H9 (cell line): ENCODE data around the gene CARHSP1. TPM values are rescaled to one million over a fixed set of nuclear protein-coding genes. Genes with fewer than 3 reads are reported as not detected.
"Not testable (repeated sequence)": the region's sequence is repeated elsewhere in the genome, so short reads cannot be mapped to it uniquely, and the experiment has no call there.

Experiments used
- DNase-seq: peaks from one replicate; pipeline ENCODE4 v3.0.0-alpha.2; 2017
- H2AFZ ChIP-seq: one replicate; pipeline ENCODE4 v1.6.1; 2013; ENCODE audit warnings: mild to moderate bottlenecking, low read length, control low read depth, moderate library complexity
- H2AK5ac ChIP-seq: 2 replicates; pipeline ENCODE4 v1.6.1; 2013; ENCODE audit warnings: low read length, control low read depth, mixed read lengths; ENCODE audit not compliant: insufficient read length
- H2BK120ac ChIP-seq: one replicate; pipeline ENCODE4 v1.6.1; 2013; ENCODE audit warnings: low read depth, mild to moderate bottlenecking, low read length, control low read depth, inconsistent platforms; ENCODE audit not compliant: poor library complexity, severe bottlenecking
- H2BK12ac ChIP-seq: 2 replicates; pipeline ENCODE4 v1.6.1; 2013; ENCODE audit warnings: low read length, control low read depth, mixed read lengths, low read depth; ENCODE audit not compliant: insufficient read length
- H2BK15ac ChIP-seq: 2 replicates; pipeline ENCODE4 v1.6.1; 2013; ENCODE audit warnings: low read depth, low read length, control low read depth
- H2BK20ac ChIP-seq: one replicate; pipeline ENCODE4 v1.6.1; 2013; ENCODE audit warnings: low read depth, mild to moderate bottlenecking, low read length, control low read depth, inconsistent platforms; ENCODE audit not compliant: poor library complexity, severe bottlenecking
- H2BK5ac ChIP-seq: 2 replicates; pipeline ENCODE4 v1.6.1; 2013; ENCODE audit warnings: low read length, control low read depth, mixed read lengths; ENCODE audit not compliant: insufficient read length
- H3K14ac ChIP-seq: 2 replicates; pipeline ENCODE4 v1.6.1; 2013; ENCODE audit warnings: low read length, control low read depth; ENCODE audit not compliant: insufficient read depth
- H3K18ac ChIP-seq: 2 replicates; pipeline ENCODE4 v1.6.1; 2013; ENCODE audit warnings: low read depth, mild to moderate bottlenecking, mixed read lengths, low read length, control low read depth; ENCODE audit not compliant: insufficient read length
- H3K23ac ChIP-seq: 2 replicates; pipeline ENCODE4 v1.6.1; 2013; ENCODE audit warnings: low read length, control low read depth, mixed read lengths, low read depth; ENCODE audit not compliant: insufficient read length
- H3K23me2 ChIP-seq: 2 replicates; pipeline ENCODE4 v1.6.1; 2013; ENCODE audit warnings: low read depth, mild to moderate bottlenecking, mixed read lengths, low read length, control low read depth; ENCODE audit not compliant: insufficient read length, poor library complexity, severe bottlenecking
- H3K27ac ChIP-seq: 2 replicates; pipeline ENCODE4 v1.5.1; 2013; ENCODE audit warnings: low read length, control low read depth, mixed read lengths, low read depth; ENCODE audit not compliant: insufficient read length
- H3K27me3 ChIP-seq: 2 replicates; pipeline ENCODE4 v1.6.1; 2013; ENCODE audit warnings: low read length, control low read depth, inconsistent platforms; ENCODE audit not compliant: insufficient read depth
- H3K4ac ChIP-seq: 2 replicates; pipeline ENCODE4 v1.6.1; 2013; ENCODE audit warnings: low read depth, mild to moderate bottlenecking, control low read depth, inconsistent platforms, low read length, moderate library complexity
- H3K4me1 ChIP-seq: 2 replicates; pipeline ENCODE4 v1.6.1; 2013; ENCODE audit warnings: low read length, control low read depth, inconsistent platforms; ENCODE audit not compliant: insufficient read depth
- H3K4me2 ChIP-seq: 2 replicates; pipeline ENCODE4 v1.6.1; 2013; ENCODE audit warnings: low read length, control low read depth, mixed read lengths; ENCODE audit not compliant: insufficient read length, insufficient read depth
- H3K56ac ChIP-seq: 2 replicates; pipeline ENCODE4 v1.6.1; 2013; ENCODE audit warnings: low read depth, mild to moderate bottlenecking, mixed read lengths, low read length, control low read depth; ENCODE audit not compliant: insufficient read length
- H3K79me1 ChIP-seq: 2 replicates; pipeline ENCODE4 v1.6.1; 2013; ENCODE audit warnings: low read depth, mild to moderate bottlenecking, moderate library complexity, low read length, control low read depth, inconsistent platforms; ENCODE audit not compliant: insufficient read depth, poor library complexity, severe bottlenecking
- H3K79me2 ChIP-seq: 2 replicates; pipeline ENCODE4 v1.6.1; 2013; ENCODE audit warnings: low read length, control low read depth, inconsistent platforms; ENCODE audit not compliant: insufficient read depth
- H3K9ac ChIP-seq: 2 replicates; pipeline ENCODE4 v1.6.1; 2013; ENCODE audit warnings: low read length, control low read depth, mixed read lengths; ENCODE audit not compliant: insufficient read length; ENCODE audit errors: extremely low read depth
- H3K9me3 ChIP-seq: one replicate; pipeline ENCODE4 v1.6.1; 2013; ENCODE audit warnings: low read depth, low read length, inconsistent platforms; ENCODE audit not compliant: control insufficient read depth
- H3T11ph ChIP-seq: one replicate; pipeline ENCODE4 v1.6.1; 2013; ENCODE audit warnings: mild to moderate bottlenecking, low read length, control low read depth, inconsistent platforms
- H4K20me1 ChIP-seq: one replicate; pipeline ENCODE4 v1.6.1; 2013; ENCODE audit not compliant: control insufficient read depth, insufficient read length, insufficient read depth
- H4K5ac ChIP-seq: 2 replicates; pipeline ENCODE4 v1.6.1; 2013; ENCODE audit warnings: low read depth, mild to moderate bottlenecking, mixed read lengths, low read length, control low read depth; ENCODE audit not compliant: insufficient read length
- H4K8ac ChIP-seq: replicated peaks from 2 replicates; pipeline ENCODE4 v1.6.1; 2013; ENCODE audit warnings: low read length, control low read depth, mixed read lengths, low read depth; ENCODE audit not compliant: insufficient read length
- H4K91ac ChIP-seq: 2 replicates; pipeline ENCODE4 v1.6.1; 2013; ENCODE audit warnings: low read depth, mild to moderate bottlenecking, moderate library complexity, mixed read lengths, low read length, control low read depth; ENCODE audit not compliant: insufficient read length
- H3K27ac Mint-ChIP-seq, 3 experiments: 2 replicates in 2 of 3; 3 replicates in 1 of 3; pipeline ENCODE4 v1.8.0; 2020 to 2021; ENCODE audit warnings: mixed read lengths in 3 of 3, mild to moderate bottlenecking in 1 of 3, moderate library complexity in 1 of 3
- H3K27me3 Mint-ChIP-seq: 2 replicates; pipeline ENCODE4 v1.8.0; 2021; ENCODE audit warnings: low read depth, mild to moderate bottlenecking, moderate library complexity, mixed read lengths
- H3K36me3 Mint-ChIP-seq, 3 experiments: 2 replicates in 2 of 3; 3 replicates in 1 of 3; pipeline ENCODE4 v1.8.0; 2020 to 2021; ENCODE audit warnings: low read depth in 3 of 3, mixed read lengths in 3 of 3; ENCODE audit not compliant: insufficient read depth in 1 of 3
- H3K4me1 Mint-ChIP-seq, 2 experiments: 2 replicates each; pipeline ENCODE4 v1.8.0; 2020; ENCODE audit warnings: mixed read lengths in 2 of 2
- H3K4me3 Mint-ChIP-seq, 2 experiments: 2 replicates in 1 of 2; 3 replicates in 1 of 2; pipeline ENCODE4 v1.8.0; 2020 to 2021; ENCODE audit warnings: mild to moderate bottlenecking in 2 of 2, mixed read lengths in 2 of 2, moderate library complexity in 1 of 2
- H3K9me3 Mint-ChIP-seq, 2 experiments: 2 replicates in 1 of 2; 3 replicates in 1 of 2; pipeline ENCODE4 v1.8.0; 2020; ENCODE audit warnings: mild to moderate bottlenecking in 2 of 2, mixed read lengths in 2 of 2, moderate library complexity in 1 of 2
- WGBS: extraction: QIAGEN DNeasy Blood & Tissue Kit; methylation state at CpG from one replicate; pipeline ENCODE4 v1.1.7; 2013; ENCODE audit warnings: missing lambda C conversion rate, low lambda C conversion rate, mixed read lengths; ENCODE audit not compliant: insufficient read length; ENCODE audit errors: extremely low coverage; 5-methylcytosine and 5-hydroxymethylcytosine counted together
- total RNA-seq: library from RNA; stranded (reverse); gene quantifications from 2 replicates; pipeline ENCODE4 v1.2.1, GENCODE V29; 2021

The CARHSP1 gene
- total RNA-seq, 1 experiment from 2014 or later, result 194 TPM

DNA sequence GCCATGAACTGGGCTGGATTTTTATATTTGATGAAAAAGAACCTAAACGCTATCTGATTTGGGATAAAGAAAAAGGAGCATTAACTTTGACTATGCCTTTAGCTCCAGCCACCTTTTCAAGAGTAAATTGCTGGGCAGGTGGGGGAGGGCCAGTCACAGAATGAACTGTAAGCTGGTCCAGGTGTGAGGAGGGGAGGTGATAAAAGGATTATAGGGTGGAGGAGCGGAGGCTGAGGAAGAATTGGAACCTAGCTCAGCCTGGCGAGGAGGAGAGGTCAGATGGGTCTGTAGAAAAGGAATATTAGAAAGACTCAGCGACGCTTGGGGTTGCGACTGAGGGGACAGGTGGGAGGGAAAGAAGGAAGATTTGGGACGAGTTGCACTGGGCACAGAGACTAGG, 32.0 kb downstream of the CARHSP1 start:
- not testable (repeated sequence) for H3K27me3 Mint-ChIP-seq, H3K36me3 Mint-ChIP-seq, H3K27ac ChIP-seq, DNase-seq, H2BK5ac ChIP-seq, H3K4ac ChIP-seq, H4K20me1 ChIP-seq, H3K79me1 ChIP-seq, H3K9me3 Mint-ChIP-seq, H3K9me3 ChIP-seq, H2AK5ac ChIP-seq, H2AFZ ChIP-seq, H3K79me2 ChIP-seq, H3K4me3 Mint-ChIP-seq, H3K14ac ChIP-seq, H3K18ac ChIP-seq, H3K56ac ChIP-seq, H3K27ac Mint-ChIP-seq, H3K23me2 ChIP-seq, H2BK12ac ChIP-seq, H2BK120ac ChIP-seq, H2BK20ac ChIP-seq, H4K91ac ChIP-seq, H4K5ac ChIP-seq, H3K4me1 ChIP-seq, H3T11ph ChIP-seq, H3K27me3 ChIP-seq, H3K23ac ChIP-seq, H4K8ac ChIP-seq, H3K4me2 ChIP-seq, H3K9ac ChIP-seq, H2BK15ac ChIP-seq
- peaks cover 23% of the 10 kb centered on the region in 2 experiments for H3K4me1 Mint-ChIP-seq
- WGBS, result no CpG with 5 or more reads among the region's 7 CpGs
